NOMO-1 treated with DMSO at 0.1 percent for 48 hours (cell line): Measurements from ENCODE around the gene CDH23.

Experiments
- DNase-seq: peaks from one replicate; lab custom pipeline; 2025; ENCODE audit not compliant: unreplicated experiment; lab: John Stamatoyannopoulos, UW

CDH23 gene

DNA sequence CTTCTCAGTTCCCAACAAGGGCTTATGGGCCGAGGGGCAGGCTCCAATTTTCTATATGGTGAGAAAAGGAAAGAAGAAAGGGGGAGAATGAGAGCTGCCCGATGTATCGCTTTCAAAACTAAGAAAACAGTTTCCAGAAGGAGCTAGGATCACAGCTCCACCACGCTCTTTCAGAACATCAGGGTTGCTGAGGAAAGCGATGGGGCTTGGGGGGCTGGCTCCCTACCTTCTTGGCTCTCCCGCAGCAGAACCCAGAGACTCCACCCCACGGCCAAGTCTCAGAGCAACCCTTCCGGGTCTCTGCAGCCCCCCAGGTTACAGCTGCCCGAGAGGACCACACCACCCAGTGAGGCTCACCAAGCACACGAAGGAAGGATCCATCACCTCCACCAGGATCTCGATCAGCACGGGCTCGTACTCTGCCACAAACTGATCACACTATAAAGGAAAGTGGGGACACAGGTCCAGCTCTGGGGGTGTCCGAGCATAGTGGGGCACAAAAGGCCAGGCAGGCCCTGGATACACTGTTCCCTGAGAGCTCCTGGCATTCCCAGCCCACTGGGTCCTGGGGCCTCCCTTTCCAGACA lies 422.0 kb downstream of the CDH23 start:
- DNase-seq = no peak

DNA sequence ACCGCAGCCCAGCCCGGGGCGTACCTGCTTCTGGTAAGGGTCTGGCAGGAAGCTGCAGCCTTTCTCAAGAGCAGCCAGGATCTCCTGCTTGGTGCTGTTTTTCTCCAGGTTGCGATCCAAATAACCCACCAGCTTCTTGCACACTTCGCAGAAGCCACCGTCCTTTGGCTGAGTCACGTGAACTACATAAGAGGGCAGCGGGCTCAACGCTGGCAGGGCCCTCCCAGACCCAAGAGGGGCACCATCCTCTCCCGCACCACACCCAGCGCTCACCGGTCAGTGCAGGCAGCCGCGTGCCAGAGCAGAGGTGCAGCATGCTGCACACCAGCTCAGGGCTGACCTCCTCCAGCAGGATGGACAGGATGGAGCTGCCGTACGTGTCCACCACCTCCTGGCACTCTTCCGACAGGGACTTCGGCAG lies 422.7 kb downstream of the CDH23 start:
- DNase-seq = no peak

DNA sequence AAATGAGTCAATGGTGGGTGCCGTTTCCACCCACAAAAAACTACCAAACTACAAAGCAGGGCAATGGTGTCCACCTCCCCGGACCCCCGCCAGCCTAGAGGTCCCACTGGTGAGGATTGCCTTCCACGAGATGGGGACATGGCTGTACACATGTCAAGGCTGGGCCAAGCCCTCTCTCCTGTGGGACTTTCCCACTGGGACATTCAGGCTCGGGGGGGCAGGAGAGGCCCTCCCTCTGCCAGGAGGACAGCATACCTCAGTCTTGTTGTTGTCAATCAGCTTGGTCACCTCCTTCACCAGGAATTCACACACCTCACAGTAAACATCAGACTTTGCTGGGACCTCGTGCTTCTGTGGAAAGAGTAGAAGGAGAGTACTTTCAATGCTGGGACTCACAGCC lies 423.3 kb downstream of the CDH23 start:
- no peak for DNase-seq

DNA sequence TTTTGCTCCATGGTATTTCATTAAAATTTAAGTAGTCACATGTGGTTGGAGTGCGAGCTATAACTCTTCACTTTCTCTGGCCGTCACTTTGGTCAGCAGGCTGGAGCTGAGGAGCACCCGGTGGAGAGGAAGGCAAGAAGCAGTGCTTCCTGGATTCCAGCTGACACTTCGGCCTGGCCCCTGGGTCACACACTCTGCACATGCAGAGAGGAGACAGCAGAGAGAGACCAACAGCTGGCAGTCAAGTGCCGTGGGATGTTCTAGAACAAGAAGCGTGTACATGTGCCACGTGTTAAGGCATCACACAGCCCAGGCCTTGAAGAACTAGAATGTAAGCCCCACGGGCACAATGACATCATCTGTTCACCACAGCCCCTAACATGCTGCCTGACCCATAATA lies 424.2 kb downstream of the CDH23 start:
- no peak for DNase-seq

DNA sequence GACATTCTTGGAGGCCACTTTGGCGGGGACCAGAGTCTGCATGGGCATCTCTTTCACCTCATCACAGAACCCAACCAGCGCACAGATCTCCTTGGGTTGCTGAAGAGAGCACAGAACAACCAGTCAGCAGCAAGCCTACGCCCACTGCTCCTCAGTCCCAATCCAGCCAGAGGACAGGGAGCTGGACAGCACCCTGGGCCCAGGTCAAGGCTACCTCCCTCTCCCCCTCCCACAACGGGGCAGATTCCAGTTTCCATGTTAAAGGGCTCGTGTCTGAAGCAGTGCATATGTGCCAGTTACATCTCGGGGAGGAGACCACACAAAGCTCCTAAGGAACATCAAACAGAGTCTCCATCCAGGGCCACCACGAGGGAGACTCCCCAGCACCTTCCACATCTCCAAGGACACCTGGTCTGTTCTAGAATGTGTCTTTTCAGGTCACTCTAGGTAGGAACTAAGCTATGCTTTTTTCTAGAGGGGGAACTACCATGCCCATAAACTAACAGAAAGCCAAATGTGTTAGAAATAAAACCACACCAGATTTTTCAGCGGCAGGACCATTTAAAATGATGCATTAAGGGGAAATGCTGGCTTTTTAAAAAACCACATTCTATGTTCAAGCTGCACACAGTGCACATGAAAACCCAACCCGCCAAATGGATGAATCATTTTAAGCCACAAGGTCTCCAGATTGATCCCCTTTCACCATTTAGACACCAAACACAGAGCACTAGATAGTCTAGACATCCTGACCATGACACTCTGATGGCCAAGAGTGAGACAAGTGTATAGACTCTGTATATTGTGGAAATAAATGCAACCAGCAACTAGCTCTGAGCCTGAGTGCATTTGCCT lies 425.4 kb downstream of the CDH23 start:
- DNase-seq = peak; percentile 31

DNA sequence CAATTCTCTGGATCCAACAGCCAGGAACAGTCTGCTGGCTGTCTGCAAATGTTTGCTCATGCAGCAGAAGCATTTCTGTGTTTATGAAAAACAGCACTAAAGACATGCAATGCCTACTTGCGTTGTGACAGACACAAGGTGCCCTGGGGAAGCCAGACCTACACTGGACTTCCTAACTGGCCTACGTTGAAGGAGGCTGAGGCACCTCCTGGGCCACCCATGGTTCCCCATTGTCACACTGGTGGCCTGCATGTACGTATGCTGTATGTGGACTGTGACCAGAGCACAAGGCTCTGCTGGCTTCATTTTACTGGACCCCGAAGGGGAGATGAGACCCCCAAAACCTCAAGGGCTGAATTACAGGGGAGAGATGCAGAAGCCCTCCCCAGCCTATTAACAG lies 426.6 kb downstream of the CDH23 start:
- DNase-seq = no peak

DNA sequence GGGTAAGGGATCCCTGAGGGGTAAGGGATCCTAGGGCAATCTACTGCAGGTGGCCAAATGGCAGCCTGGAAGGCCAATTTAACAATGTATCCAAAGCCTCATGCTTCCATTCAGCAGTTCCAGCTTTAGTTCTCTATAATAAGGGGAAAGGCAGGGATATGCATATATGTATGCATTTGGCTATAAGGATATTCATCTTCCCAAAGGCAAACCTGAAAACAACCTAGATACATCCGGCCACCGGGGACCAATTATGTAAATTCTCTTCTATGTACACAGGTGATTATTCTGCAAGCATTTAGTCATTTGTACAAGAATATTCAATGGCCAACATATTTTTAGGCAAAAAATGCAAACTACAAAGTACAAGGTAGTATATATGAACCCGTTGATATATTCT lies 427.6 kb downstream of the CDH23 start:
- no peak for DNase-seq

DNA sequence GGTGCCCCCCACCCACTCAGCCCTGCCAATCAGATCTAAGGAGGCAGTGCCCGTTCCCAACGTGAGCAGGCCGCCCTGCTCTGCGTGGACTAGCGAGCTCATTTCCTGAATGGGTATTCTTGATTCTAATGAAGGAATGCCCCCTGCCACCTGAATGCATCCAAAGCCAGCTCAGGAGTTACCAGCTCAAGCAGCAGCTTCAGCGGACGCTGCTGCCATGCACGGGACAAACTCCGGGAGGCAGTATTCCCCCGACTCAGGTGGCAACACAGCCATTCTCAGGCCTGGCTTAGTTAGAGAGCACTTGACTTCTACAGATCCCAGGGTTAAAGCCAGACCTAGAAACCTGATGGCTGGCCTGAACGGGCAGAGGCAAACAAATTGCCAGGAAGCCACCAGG lies 428.5 kb downstream of the CDH23 start:
- no peak for DNase-seq

DNA sequence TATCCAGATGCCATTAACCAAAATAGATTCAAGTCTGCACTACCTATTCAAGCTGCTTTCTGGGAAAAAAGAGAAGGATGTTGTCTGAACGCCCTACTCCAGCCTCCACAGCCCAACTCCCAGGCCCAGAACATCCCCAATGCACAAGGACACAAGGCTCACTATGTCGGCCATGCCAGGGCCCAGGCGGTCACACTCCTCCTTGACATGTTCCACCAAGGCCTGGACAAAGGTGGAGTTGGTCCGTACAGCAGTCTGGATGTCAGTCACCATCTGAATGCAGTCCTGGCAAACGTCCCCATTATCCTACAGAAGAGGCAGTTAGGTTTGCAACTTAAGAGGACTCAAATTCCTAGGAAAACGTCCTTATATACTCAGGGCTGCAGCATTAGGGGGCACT lies 431.1 kb downstream of the CDH23 start:
- DNase-seq = no peak

DNA sequence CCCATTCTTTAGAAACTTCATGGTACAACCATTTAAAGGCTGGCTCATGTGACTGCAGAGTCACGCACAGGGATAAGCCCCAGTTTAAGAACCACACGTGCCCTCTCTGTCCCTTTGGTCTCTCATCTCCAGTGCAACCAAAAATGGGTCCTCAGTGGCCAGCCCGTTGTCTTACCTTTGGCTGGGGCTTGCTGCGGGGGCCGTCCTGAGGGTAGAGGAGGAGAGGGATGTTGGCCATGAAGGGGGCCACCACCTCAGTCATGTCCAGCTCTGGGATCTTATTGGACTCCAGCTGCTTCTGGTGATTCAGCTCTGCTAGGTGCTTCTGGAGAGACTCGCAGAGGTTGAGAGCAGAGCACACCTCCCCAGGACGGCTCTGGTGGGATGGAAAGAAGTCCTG lies 432.0 kb downstream of the CDH23 start:
- DNase-seq = no peak

DNA sequence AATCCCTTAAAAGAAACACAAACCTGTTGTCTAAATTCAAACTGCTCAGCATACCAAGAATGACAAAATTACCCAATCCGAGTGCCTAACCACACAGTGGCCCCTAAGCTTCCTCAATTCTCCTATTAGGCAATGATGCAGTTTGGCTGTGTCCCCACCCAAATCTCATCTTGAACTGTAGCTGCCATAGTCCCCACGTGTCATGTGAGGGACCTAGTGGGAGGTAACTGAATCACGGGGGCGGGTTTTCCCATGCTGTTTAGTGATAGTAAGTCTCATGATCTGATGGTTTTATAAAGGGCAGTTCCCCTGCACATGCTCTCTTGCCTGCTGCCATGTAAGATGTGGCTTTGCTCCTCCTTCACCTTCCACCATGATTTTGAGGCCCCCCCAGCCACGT lies 432.5 kb downstream of the CDH23 start:
- peak; percentile 86 for DNase-seq

DNA sequence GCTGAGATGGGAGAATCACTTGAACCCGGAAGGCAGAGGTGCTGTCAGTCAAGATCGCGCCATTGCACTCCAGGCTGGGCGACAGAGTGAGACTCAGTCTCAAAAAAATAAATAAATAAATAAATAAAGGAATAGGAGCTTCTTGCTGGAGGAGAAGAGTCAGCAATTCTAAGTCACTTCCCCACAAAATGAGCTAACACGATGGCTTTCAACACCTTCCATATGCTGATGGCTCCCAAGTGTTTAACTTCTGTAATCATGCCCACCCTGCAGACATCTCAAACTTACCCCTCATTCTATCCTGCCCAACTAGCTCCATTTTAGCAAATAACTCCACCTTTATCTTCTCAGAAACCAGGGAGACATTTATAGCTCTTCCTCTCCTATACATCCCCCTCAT lies 433.2 kb downstream of the CDH23 start:
- no peak for DNase-seq

DNA sequence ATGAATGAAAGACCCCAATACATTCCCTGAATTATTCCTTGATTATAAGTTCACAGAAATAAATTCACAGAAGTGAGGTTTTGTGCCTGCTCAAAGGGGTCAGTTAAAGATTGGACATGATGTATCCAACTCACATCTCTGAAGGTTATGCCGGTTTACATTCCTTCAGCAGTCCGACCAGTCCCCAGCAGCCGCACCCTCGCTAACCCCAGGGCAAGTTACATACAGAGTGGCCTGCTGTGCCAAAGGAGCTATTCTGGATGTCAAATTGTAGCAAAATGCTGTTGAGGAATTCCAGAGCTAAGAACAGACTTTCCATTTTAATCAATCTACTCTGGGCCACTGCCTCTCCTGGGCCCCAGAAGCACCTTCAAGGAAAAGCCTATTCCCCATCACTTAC lies 434.0 kb downstream of the CDH23 start:
- DNase-seq = no peak

DNA sequence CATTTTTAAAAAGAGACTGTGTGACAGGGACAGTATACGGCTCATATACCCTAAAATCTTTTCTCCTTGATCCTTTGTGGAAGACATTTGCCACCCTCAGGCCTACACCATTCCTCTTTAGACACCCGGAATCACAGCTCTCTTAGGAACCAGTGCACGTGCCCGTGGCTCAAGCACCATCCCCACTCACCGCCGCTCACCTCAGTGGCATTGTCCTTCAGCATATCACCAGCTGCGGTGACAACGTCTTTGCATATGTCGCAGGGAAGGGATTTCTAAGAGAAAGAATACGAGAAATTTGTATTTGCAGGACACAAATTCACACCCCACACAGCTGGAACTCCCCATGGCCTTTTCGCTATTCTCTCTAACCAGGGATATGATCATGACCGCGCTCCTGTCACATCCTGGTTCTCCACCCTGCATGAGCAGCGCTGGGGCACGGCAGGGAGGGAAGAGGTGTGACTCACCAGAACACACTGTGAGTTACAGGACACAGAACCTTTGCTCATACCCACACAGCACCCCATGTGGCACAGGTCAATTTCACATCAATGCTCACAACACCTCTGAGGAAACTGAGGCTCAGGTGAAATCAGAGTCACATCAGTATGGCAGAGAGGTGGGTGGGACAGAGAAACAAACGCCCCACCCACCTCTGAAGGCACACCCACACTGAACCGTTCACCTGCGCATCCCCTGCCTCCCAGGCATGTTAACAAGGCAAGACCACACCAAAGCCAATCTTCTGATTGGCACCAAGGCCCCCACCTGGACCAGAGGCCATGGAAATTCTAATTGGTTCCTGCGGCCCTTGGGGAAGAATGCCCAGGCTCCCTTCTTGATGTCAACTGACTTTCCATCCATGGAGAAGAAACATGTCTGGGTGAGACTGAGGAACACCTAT lies 435.2 kb downstream of the CDH23 start:
- DNase-seq = no peak

DNA sequence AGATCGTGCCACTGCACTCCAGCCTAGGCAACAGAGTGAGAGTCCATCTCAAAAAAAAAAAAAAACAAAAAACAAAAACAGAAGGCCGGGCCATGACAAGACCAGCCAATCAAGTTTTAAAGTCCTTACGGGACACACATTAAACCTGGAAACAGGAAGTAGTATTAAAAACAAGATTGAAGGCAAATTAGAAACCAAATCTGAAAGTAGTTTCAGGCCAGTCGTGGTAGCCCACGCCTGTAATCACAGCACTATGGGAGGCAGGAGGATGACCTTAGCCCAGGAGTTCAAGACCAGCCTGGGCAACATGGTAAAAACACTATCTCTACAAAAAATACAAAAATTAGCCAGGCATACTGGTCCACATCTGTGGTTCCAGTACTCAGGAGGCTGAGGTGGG lies 436.2 kb downstream of the CDH23 start:
- no peak for DNase-seq

DNA sequence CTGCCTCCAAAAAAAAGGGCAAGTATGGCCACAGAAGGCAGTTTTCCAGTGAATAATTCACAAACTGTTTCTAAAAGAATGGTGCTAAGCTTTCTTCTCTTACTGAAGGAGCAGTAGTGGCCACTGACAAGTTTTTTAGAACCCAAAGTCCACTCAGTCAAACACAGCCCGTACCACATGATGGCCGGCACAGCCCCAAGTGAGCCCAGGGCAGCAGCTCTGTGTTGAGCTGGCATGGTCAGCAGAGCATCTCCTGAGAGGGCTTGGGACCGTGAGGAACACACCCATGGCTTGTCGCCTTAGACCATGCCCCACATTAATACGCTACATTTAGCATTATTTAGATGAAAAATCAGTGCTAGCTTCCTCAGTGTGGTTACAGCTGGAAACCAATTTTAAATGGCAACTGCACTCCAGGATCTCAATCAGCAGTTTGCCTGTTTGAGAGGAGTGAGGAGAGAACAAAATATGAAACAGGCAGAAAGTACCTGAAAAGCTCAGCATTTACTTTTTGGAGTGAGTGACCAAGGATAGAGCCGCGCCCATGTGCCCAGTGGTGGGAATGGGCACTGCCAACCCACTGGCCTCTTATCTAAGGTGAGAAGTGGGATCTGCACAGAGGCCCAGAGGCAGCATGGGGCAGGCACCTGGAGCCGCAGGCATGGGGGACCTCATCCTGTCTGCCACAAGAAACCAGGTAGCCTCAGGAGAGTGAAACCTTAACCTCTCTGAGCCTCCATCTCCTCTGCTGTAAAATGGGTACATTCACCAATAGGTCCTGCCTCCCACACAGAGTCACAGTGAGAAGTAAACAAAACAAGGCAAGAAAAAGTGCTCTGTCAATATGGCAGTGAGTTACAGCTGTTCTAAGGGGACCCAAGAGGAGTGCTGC lies 437.0 kb downstream of the CDH23 start:
- DNase-seq = no peak

DNA sequence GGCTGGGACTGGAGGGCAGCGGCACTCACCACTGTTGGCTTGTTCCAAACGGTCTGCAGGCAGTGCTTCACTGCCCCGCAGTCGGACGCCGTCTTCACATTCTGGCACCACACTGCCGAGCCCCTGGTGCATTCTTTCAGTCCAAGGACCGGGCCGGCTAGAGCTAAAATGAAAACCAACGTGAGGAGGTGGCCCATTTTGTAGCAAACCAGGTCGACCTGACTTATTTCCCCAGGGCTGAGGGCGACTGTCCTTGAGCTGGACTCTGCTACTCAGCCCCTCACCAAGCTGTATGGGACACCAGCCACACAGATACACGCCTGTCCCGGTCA lies 437.6 kb downstream of the CDH23 start:
- DNase-seq = no peak

DNA sequence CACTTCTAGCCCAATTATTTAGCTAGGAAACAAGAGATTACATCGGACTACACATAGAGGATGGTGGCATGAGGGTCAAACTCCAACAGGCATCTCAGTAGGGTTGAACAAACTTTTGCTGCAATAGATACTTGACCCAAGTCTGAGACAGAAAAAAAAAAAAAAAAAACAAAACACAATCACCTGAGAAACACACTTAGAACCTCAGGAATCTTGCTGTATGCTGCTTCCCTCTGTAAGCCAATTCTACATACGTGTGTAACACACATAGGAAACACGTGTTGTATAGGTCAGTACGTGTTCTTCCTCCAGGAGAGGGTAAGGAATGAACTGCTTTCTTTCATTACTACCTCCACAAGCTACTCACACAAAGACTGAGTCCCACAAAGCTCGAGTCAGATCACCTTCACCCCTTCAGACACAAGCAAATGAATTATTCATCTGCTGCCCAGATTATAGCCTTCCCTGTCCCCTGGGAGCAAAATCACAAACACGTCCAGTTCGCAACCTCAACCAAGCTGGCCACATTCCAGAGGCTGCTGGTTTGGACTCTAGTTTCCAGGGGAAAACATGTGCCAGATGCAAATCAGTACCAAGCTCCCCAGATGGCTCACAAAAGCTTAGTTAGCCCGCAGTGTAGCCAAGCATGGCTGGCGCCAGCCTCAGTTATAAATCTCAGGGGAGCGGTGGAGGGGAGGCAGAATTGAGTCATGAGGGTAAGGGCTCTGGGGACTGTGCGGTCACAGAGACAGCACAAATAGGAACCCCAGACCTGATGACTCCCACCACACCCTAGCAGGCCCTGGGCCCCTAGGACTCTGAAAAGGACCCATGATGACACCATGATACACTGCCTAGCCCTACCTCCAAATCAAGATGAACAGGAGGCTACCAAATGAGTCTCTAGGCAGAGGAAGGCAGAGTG lies 439.2 kb downstream of the CDH23 start:
- no peak for DNase-seq

DNA sequence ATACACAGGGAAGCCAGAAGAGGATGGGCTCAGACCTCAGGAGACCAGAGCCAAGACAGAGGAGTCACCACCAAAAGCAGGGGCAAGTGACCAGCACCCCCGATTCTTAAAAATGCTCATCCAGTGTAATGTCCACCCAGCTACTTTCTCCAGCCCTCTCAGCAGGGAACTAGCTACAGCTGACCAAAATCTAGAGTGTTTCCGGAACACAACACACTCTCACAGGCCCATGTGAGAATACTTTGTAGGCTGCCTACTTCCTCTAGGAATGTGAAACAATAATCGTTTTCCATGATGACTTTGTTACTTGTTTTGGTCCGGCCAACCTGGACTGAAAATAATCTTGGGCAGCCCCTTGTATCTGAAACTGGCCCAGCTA lies 439.9 kb downstream of the CDH23 start:
- DNase-seq = no peak
